Neural cell (in vitro differentiated cells): ENCODE data around the gene ARHGAP25. TPM values are rescaled to one million over a fixed set of nuclear protein-coding genes. Genes with fewer than 3 reads are reported as not detected.

Source experiments
- H2AFZ ChIP-seq: fragments of 200-600, 300-800 bp; sonication (generic), shearing (Covaris generic); 2 replicates; pipeline ENCODE4 v1.6.0; 2014; ENCODE audit warnings: low read depth, mild to moderate bottlenecking, antibody characterized with exemption, low read length, moderate library complexity
- H3F3A ChIP-seq: fragments of 200-600 bp; shearing (Covaris generic); 2 replicates; pipeline ENCODE4 v1.6.1; 2016; ENCODE audit warnings: mild to moderate bottlenecking, moderate library complexity, mixed read lengths, antibody characterized with exemption, low read length; ENCODE audit not compliant: insufficient read depth, poor library complexity, severe bottlenecking
- H3K27ac ChIP-seq: fragments of 200-600, 300-800 bp; sonication (generic), shearing (Covaris generic); 2 replicates; pipeline ENCODE4 v1.5.1; 2014; ENCODE audit warnings: mild to moderate bottlenecking, low read length, moderate library complexity
- H3K27me3 ChIP-seq: fragments of 300-800, 200-600 bp; sonication (generic), shearing (Covaris generic); 2 replicates; pipeline ENCODE4 v1.6.0; 2014; ENCODE audit warnings: mild to moderate bottlenecking, low read depth, low read length, moderate library complexity; ENCODE audit not compliant: insufficient read depth
- H3K36me3 ChIP-seq: fragments of 300-800, 200-600 bp; sonication (generic), shearing (Covaris generic); 2 replicates; pipeline ENCODE4 v1.5.1; 2014; ENCODE audit warnings: mild to moderate bottlenecking, antibody characterized with exemption, low read length, moderate library complexity; ENCODE audit not compliant: insufficient read depth
- H3K4me2 ChIP-seq: fragments of 300-800, 200-600 bp; sonication (generic), shearing (Covaris generic); 2 replicates; pipeline ENCODE4 v1.6.0; 2014; ENCODE audit warnings: mild to moderate bottlenecking, low read length
- H3K4me3 ChIP-seq: fragments of 300-800, 200-600 bp; sonication (generic), shearing (Covaris generic); 2 replicates; pipeline ENCODE4 v1.5.1; 2014; ENCODE audit warnings: mild to moderate bottlenecking, low read length, moderate library complexity
- H3K79me2 ChIP-seq: fragments of 200-600 bp; shearing (Covaris generic); replicated peaks from 2 replicates; pipeline ENCODE4 v1.6.0; 2014; ENCODE audit warnings: mild to moderate bottlenecking, low read length, moderate library complexity; ENCODE audit not compliant: insufficient read depth
- H3K9ac ChIP-seq: fragments of 300-800, 200-600 bp; sonication (generic), shearing (Covaris generic); 2 replicates; pipeline ENCODE4 v1.6.1; 2016; ENCODE audit warnings: mild to moderate bottlenecking, low read length, mixed read lengths
- H3K9me2 ChIP-seq: fragments of 200-600 bp; shearing (Covaris generic); 2 replicates; pipeline ENCODE4 v1.6.1; 2016; ENCODE audit warnings: mild to moderate bottlenecking, low read length, mixed read lengths; ENCODE audit not compliant: insufficient read depth
- H3K9me3 ChIP-seq: fragments of 200-600, 300-800 bp; sonication (generic), shearing (Covaris generic); 2 replicates; pipeline ENCODE4 v1.6.1; 2016; ENCODE audit warnings: mild to moderate bottlenecking, mixed run types, low read length, moderate library complexity, mixed read lengths
- H4K20me1 ChIP-seq: fragments of 200-600 bp; shearing (Covaris generic); 2 replicates; pipeline ENCODE4 v1.6.1; 2016; ENCODE audit warnings: mild to moderate bottlenecking, mixed run types; ENCODE audit not compliant: insufficient read depth
- EP300 ChIP-seq: fragments of 450-650 bp; conservative IDR thresholded peaks from 2 replicates; pipeline ENCODE4 v1.6.1; 2014; ENCODE audit warnings: antibody characterized with exemption, mild to moderate bottlenecking, moderate library complexity; ENCODE audit not compliant: poor library complexity, severe bottlenecking
- EZH2 ChIP-seq: fragments of 200-600, 300-800 bp; shearing (Covaris generic), sonication (generic); IDR thresholded peaks from 2 replicates; pipeline ENCODE4 v1.6.1; 2014; ENCODE audit warnings: antibody characterized with exemption, low read length, borderline replicate concordance, mild to moderate bottlenecking; ENCODE audit not compliant: insufficient read depth, poor library complexity, severe bottlenecking
- MXI1 ChIP-seq: fragments of 450-650 bp; conservative IDR thresholded peaks from 2 replicates; pipeline ENCODE4 v1.6.1; 2014; ENCODE audit warnings: antibody characterized with exemption, mild to moderate bottlenecking; ENCODE audit not compliant: poor library complexity, severe bottlenecking
- POLR2AphosphoS5 ChIP-seq: IDR thresholded peaks from 2 replicates; pipeline ENCODE4 v1.6.1; 2012
- RAD21 ChIP-seq: fragments of 450-650 bp; conservative IDR thresholded peaks from 2 replicates; pipeline ENCODE4 v1.6.1; 2014; ENCODE audit warnings: antibody characterized with exemption, mild to moderate bottlenecking, moderate library complexity
- SMC3 ChIP-seq: fragments of 450-650 bp; conservative IDR thresholded peaks from 2 replicates; pipeline ENCODE4 v1.6.1; 2014; ENCODE audit warnings: antibody characterized with exemption, mild to moderate bottlenecking, moderate library complexity; ENCODE audit not compliant: poor library complexity
- TAF1 ChIP-seq: IDR thresholded peaks from 2 replicates; pipeline ENCODE4 v1.6.1; 2012; ENCODE audit warnings: low read depth
- polyA plus RNA-seq: library from polyadenylated mRNA; depleted of rRNA; stranded (reverse); fragments of >200 nt; gene quantifications from 2 replicates; pipeline ENCODE4 v1.2.3, GENCODE V29; 2014
- TF ChIP-seq, protein P1 (sequence below): IDR thresholded peaks from 2 replicates; pipeline ENCODE4 v1.6.1; 2012; ENCODE audit warnings: borderline replicate concordance
- TF ChIP-seq, protein P2 (sequence below): fragments of 450-650 bp; IDR thresholded peaks from 2 replicates; pipeline ENCODE4 v1.5.1; 2014; ENCODE audit warnings: antibody characterized with exemption, mild to moderate bottlenecking, moderate library complexity; ENCODE audit not compliant: poor library complexity, severe bottlenecking

The ARHGAP25 gene
- polyA plus RNA-seq, 1 donor from 2014 or later = not detected

GRCh38 chr2:68798569-68798968 lies 64.0 kb downstream of the ARHGAP25 start:
- no peaks in the 10 kb centered on the region for H3K79me2 ChIP-seq
- H3F3A ChIP-seq = no peaks in the 10 kb centered on the region
- H3K27ac ChIP-seq = no peak overlapping the region
- no peak overlapping the region for H2AFZ ChIP-seq
- H3K9me2 ChIP-seq = no peaks in the 10 kb centered on the region
- no peak overlapping the region for H3K9ac ChIP-seq
- no peak overlapping the region for H3K4me3 ChIP-seq
- H3K27me3 ChIP-seq = no peaks in the 10 kb centered on the region
- no peaks in the 10 kb centered on the region for H4K20me1 ChIP-seq
- no peaks in the 10 kb centered on the region for H3K36me3 ChIP-seq
- H3K4me2 ChIP-seq = no peak overlapping the region
- H3K9me3 ChIP-seq = no peaks in the 10 kb centered on the region
- TF ChIP-seq SMC3 (no peak), EZH2 (no peak), POLR2AphosphoS5 (no peak), EP300 (no peak), RAD21 (no peak), MXI1 (no peak), TAF1 (no peak)
- TF ChIP-seq, protein P1, sequence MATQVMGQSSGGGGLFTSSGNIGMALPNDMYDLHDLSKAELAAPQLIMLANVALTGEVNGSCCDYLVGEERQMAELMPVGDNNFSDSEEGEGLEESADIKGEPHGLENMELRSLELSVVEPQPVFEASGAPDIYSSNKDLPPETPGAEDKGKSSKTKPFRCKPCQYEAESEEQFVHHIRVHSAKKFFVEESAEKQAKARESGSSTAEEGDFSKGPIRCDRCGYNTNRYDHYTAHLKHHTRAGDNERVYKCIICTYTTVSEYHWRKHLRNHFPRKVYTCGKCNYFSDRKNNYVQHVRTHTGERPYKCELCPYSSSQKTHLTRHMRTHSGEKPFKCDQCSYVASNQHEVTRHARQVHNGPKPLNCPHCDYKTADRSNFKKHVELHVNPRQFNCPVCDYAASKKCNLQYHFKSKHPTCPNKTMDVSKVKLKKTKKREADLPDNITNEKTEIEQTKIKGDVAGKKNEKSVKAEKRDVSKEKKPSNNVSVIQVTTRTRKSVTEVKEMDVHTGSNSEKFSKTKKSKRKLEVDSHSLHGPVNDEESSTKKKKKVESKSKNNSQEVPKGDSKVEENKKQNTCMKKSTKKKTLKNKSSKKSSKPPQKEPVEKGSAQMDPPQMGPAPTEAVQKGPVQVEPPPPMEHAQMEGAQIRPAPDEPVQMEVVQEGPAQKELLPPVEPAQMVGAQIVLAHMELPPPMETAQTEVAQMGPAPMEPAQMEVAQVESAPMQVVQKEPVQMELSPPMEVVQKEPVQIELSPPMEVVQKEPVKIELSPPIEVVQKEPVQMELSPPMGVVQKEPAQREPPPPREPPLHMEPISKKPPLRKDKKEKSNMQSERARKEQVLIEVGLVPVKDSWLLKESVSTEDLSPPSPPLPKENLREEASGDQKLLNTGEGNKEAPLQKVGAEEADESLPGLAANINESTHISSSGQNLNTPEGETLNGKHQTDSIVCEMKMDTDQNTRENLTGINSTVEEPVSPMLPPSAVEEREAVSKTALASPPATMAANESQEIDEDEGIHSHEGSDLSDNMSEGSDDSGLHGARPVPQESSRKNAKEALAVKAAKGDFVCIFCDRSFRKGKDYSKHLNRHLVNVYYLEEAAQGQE = no peak
- TF ChIP-seq, protein P2, sequence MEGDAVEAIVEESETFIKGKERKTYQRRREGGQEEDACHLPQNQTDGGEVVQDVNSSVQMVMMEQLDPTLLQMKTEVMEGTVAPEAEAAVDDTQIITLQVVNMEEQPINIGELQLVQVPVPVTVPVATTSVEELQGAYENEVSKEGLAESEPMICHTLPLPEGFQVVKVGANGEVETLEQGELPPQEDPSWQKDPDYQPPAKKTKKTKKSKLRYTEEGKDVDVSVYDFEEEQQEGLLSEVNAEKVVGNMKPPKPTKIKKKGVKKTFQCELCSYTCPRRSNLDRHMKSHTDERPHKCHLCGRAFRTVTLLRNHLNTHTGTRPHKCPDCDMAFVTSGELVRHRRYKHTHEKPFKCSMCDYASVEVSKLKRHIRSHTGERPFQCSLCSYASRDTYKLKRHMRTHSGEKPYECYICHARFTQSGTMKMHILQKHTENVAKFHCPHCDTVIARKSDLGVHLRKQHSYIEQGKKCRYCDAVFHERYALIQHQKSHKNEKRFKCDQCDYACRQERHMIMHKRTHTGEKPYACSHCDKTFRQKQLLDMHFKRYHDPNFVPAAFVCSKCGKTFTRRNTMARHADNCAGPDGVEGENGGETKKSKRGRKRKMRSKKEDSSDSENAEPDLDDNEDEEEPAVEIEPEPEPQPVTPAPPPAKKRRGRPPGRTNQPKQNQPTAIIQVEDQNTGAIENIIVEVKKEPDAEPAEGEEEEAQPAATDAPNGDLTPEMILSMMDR = no peak

DNA sequence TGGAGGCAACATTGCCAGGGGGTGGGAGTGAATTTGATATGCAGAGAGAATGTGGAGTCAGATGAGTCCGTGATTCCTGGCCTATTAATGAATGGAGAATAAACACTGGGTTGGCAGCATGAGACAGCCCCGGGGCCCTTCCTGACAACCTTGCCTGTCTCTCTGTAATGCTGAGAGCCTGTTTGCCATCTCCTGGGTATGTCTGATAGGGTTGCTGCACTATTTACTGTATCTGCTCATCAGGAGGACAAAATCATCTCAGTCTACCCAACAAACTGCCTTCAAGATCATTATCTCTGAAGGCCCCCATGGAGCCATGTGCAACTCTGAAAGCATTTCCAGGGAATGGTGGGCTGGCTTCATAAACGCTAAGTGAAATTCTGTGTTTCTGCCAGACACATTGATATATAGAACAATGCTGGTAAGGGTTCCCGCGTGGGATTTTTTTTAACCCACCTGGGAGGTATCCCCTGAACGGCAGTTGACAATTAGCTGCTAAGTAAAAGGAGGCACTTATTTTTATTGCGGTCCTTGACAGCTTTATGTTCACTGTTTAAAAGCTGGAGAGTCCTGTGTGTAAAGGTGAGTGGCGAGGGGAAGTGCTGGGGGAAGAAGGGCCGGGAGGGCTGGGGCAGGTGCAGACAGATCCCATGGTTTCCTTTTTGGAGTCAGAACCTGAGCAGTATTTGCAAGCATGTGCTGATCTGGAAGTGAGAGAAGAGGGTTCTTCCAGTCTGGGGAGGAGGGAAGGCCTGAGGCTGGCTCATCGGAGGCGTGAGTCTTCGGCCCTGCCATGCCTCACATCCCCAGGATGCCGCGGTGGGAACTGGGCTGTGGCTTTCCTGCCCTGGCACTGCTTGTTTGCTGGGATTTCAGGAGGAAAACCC lies 64.8 kb downstream of the ARHGAP25 start:
- H3K36me3 ChIP-seq = no peaks in the 10 kb centered on the region
- no peak overlapping the region for H2AFZ ChIP-seq
- TF ChIP-seq EZH2 (no peak), MXI1 (peak; percentile 33), POLR2AphosphoS5 (peak; percentile 83), RAD21 (no peak), EP300 (peak; percentile 52)
- TF ChIP-seq, protein P2 = no peak
- TF ChIP-seq, protein P1 = peak; percentile 66
- no peak overlapping the region for H3K4me2 ChIP-seq
- no peak overlapping the region for H3K9ac ChIP-seq
- no peaks in the 10 kb centered on the region for H3K27me3 ChIP-seq
- no peaks in the 10 kb centered on the region for H3K9me2 ChIP-seq
- H4K20me1 ChIP-seq = no peaks in the 10 kb centered on the region
- H3K9me3 ChIP-seq = no peaks in the 10 kb centered on the region
- no peaks in the 10 kb centered on the region for H3K79me2 ChIP-seq
- H3F3A ChIP-seq = no peaks in the 10 kb centered on the region
- no peak overlapping the region for H3K27ac ChIP-seq
- no peak overlapping the region for H3K4me3 ChIP-seq
